CD4-positive, alpha-beta T cell treated with Interleukin-1 beta for 1 hour (primary cell): Measurements from ENCODE around the gene IL4I1.

Experiments
- DNase-seq, 2 donors: peaks; one replicate each; pipeline ENCODE4 v3.0.0-alpha.2; 2020 to 2022

The IL4I1 gene

DNA sequence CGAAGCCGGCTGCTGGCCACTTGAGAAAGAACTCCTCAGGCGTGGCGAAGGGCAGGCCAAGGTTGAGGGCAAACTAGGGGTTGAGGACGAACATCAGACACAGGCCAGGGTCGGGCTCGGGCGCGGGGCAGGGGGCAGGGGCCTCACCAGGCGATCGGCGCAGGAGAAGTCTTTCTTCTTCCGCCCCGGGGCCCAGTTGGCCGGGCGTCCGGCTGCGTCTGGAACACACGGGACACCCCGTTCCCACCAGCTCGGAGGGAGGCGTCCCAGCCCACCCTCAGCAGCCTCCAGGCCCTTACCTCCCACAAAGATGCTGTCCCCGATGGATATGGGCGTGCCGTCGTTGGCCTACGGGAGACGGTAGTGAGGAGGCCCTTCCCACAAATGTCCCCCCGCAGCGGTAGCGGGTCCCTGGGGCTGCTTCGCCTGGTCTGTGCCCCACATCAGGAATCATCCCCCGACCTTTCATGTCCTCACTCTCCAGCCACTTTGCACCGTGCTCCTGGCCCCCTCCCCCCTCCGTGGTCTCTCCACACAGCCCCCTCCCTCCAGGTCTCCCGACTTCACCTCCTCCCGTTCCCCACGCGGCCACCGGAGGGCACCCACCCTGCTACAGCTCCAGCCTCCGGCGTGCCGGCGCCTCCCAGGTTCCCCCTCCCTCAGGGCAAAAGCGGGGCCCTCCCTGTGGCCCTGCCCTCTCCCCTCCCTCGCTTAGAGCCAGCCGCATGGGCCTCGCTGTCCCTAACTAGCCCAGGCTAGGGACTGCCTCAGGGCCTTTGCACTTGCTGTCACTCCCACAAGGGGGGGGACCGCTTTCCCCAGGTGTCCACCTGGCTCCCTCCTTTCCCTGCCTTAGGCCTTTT, 34.1 kb downstream of the IL4I1 start:
- no peak for DNase-seq

DNA sequence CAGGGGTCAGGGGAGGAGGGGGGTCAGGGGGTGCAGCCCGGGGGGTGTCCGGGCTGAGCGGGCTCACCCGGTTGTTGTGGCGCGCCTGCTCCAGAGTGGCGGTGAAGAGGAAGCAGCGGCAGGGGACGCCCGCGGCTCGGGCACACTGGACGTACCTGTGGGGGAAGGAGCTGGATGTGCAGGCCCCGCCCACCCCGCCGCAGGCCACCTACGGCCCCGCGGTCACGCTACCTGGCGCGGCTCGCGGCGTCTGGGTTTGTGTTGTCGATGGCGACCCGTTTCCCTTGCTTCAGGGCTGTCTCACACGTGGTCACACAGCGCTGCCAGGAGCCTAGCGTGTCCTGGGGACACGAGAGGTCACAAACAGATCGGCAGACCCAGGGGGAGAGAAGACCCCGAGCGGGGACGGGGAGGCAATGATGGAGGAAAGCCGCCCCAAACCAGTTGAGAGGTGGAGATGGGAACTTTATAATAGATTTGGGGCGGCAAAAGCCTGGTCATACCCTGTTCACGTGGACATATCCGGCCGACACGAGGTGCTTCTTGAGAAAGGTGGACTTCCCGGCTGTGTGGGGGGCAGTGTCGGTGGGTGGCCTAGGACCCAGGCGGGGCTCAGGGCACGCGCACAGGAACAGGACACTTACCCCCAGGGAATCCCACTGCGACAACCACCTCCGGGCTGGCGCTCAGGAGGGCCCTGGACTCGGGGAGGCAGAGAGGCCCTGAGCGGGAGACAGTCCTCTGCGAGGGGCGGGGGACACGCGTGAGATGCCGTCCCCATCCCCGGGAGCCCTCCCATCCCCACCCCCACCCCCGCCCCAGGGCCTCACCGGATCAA, 34.9 kb downstream of the IL4I1 start:
- DNase-seq, result no peak

GRCh38 chr19:49861107-49861506, 35.6 kb downstream of the IL4I1 start:
- no peak for DNase-seq

- no peak for DNase-seq
Measured at GRCh38 chr19:49860336-49861102, 36.2 kb downstream of the IL4I1 start.

DNA sequence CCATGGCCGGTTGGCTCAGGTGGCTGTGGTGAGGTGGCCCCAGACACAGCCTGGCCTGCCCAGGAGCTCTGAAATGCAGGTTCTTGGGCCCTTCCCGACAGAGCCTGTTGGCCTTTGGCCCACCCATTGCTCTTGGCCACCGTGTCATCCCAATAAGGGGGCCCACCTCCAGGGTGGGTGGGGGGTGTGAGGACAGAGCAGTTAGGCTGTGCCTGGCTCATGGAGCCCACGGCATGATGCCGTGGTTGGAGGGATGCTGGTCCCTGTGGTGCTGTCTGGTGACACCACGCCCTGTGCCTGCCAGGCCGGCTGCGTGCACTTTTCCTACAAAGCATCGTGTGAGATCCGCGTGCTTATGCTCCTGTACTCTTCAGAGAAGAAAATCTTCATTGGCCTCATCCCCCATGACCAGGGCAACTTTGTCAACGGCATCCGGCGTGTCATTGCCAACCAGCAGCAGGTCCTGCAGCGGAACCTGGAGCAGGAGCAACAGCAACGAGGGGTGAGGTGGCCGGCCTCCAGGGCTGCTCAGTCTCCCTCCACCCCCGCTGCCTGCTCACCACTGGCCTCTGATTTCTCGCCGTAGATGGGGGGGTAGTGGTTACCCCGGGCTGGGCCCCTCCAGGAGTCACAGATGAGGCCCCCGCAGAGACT, 36.9 kb downstream of the IL4I1 start:
- DNase-seq, result no peak

GRCh38 chr19:49858088-49858985, 38.4 kb downstream of the IL4I1 start:
- DNase-seq, result no peak

GRCh38 chr19:49857838-49858087, 38.9 kb downstream of the IL4I1 start:
- DNase-seq, result no peak

- no peak for DNase-seq
Measured at GRCh38 chr19:49857061-49857837, 39.4 kb downstream of the IL4I1 start.

- DNase-seq, result no peak
Measured at GRCh38 chr19:49856574-49857021, 40.1 kb downstream of the IL4I1 start.

GRCh38 chr19:49855676-49856573, 40.8 kb downstream of the IL4I1 start:
- no peak for DNase-seq

DNA sequence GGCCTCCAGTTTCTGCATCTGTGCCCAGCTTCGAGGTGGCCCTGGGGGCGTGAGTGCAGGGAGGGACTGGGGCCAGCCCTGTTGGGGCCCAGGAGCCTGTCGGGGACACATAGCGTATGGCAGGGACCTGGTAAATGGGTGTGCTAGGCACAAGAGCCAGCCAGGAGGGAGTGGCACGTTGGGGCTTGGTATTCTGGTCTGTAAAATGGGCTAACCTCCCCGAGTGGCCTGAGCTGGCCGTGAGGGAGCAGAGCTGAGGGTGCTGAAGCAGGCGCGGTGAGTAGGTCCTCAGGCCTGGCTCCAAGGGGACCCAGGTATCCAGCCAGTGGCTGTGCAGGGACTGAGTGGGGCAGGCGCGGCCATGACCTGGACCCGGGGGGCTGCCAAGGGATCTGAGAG, 41.4 kb downstream of the IL4I1 start:
- DNase-seq, result no peak

DNA sequence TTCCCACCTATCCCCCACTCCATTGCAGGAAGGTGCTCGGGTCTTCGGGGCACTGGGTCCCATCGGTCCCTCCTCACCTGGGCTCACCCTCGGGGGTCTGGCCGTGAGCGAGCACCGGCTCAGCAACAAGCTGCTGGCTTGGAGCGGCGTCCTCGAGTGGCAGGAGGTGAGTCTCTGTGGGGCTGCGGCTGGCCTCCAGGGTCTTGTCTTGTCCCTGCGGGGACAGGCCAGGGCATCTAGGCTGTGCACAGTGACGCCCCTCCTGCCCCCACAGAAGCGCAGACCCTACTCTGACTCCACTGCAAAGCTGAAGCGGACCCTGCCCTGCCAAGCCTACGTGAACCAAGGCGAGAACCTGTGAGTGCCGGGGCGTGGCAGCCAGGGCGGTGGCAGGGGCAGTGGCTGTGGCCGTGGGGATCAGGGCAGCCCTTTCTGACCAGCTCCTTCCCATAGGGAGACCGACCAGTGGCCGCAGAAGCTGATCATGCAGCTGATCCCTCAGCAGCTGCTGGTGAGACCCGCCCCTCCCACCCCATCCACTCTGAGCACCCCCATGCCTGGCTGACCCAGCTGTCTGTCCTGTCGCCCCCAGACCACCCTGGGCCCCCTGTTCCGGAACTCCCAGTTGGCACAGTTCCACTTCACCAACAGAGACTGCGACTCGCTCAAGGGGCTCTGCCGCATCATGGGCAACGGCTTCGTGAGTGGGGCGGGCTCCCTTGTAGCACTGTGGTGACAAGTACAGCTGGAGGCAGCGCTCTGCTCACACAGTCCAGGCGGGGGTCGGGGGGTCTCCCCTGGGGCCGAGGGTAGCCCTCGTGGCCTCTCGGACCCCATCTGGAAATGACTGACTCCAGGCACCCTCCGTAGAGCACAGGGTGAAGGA, 42.1 kb downstream of the IL4I1 start:
- no peak for DNase-seq

GRCh38 chr19:49853852-49854377, 42.8 kb downstream of the IL4I1 start:
- no peak for DNase-seq

- no peak for DNase-seq
Measured at GRCh38 chr19:49852631-49853126, 44.0 kb downstream of the IL4I1 start.

DNA sequence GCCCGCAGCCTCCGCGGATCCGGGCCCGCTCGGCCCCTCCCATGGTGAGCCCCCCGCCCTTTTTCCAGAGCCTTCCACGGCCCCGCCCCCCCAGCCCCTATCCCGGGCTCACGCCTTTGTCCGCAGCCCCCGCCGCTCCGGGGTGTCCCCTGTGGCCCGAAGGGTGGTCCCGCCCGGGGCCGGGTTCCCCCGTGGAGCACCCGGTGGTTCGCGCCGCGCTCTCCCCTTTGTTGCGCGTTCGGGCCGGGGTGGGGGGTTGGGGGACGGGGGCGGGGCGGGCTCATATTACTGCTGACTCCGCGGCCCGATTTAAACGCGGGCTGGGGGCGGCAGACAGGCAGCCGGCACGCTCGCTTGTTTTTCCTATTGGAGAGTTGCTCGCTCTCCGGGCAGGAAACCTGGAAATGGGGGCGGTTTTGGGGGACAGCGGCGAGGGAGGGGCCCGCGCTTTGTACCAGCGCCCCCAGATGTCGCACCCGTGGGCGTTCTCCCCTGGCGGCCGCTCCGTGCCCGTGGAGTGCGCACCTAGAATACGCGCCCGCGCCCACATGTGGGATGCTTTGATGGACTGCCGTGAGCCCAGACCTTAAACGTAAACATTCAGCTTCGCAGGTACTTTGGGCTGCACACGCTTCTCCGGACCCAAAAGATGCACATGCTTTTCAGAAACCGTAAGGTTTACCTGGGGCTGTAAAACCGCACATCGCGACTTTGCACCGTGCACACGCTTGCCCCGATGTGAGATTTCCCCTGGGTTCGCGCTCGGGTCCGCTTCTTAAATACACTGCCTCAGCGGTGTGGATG, 45.0 kb downstream of the IL4I1 start:
- DNase-seq, result peak; percentile 39 to 43

DNA sequence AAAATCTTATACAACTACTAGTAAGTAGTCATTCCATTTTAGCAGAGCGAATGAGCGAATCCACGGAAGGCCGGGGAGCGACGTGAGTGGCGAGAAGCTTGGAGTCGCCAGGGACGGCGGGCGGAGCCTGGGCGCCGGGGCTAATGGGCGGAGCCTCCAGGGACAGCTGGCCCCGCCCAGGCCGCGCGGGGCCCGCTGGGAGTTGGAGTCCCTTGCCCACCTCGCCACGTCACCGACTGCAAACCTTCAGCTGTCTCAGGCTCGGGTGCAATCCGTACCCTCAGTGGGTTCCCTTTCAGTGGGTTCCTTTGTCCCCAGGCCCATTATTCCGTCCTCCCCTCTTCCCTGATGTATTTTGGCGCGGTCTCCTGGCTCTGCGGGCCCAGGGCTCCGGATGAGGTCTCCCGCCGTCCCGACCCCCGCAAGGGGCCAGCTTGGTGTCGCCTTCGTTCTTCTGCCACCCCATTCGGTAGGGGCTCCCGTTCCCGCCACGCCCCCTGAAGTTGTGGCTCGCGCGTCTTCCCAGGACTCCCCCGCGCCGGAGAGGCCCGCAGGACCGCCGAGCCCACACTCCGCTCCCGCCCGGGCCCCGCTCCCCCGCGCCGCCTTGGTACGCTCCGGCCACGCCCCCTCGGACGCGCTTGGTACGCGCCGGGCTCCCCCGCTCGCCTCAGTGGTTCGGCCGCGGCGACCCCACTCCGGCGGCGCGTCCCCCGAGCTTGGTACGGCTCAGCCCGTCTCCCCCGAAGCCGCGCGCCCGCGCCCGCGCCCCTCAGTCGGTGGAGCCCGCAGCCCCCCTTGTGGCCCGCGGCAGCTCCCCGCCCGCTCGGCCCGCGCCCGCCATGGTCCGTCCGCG, 46.0 kb downstream of the IL4I1 start, which contains the start of gene PTOV1:
Gene PTOV1, plus strand, starts transcription at position 673 of the 856 bp plus-strand sequence.
- DNase-seq, result peak; percentile 90 to 91

DNA sequence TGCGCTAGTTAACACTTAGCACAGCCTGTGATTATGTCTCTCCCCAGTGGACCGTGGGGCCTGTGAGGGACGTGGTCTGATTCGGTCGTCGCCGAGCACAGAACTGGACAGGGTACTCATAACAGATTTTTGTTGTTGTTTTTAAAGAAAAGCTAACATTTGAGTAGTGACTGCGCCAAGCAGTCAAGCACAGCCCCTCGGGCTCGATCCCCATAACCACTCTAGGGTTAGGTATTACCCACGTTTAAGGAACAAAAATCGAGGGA, 46.5 kb downstream of the IL4I1 start:
- DNase-seq, result no peak
